Erythroblast (primary cell): Measurements from ENCODE around the gene KIAA0825.

Experiments used
- DNase-seq, 2 experiments: peaks; one replicate each; lab custom pipeline; 2025; lab: John Stamatoyannopoulos, UW
- GATA1 ChIP-seq: IDR thresholded peaks from 2 replicates; pipeline ENCODE4 v1.6.1; 2011; ENCODE audit warnings: low read depth, mild to moderate bottlenecking, control low read depth, low read length, moderate library complexity
- POLR2A ChIP-seq: IDR thresholded peaks from 2 replicates; pipeline ENCODE4 v1.6.1; 2011; ENCODE audit warnings: mild to moderate bottlenecking, low read length

KIAA0825 gene

GRCh38 chr5:94432499-94432898 is 185.9 kb downstream of the KIAA0825 start:
- no peak for DNase-seq
- TF ChIP-seq POLR2A = no peak
- no peak for TF ChIP-seq GATA1

- no peak for DNase-seq
- TF ChIP-seq POLR2A (no peak), GATA1 (no peak)
These were observed 186.7 kb downstream of the KIAA0825 start for GRCh38 chr5:94431696-94432095.

GRCh38 chr5:94429566-94429965 is 188.8 kb downstream of the KIAA0825 start:
- DNase-seq = no peak
- no peak for TF ChIP-seq POLR2A
- TF ChIP-seq GATA1 = no peak

GRCh38 chr5:94425396-94425795 is 193.0 kb downstream of the KIAA0825 start:
- DNase-seq = no peak
- TF ChIP-seq POLR2A = no peak
- TF ChIP-seq GATA1 = no peak

- TF ChIP-seq GATA1 (no peak), POLR2A (no peak)
- DNase-seq = no peak
These were observed 195.0 kb downstream of the KIAA0825 start for GRCh38 chr5:94423411-94423810.

- no peak for DNase-seq
- TF ChIP-seq POLR2A (no peak), GATA1 (no peak)
These were observed 195.6 kb downstream of the KIAA0825 start for GRCh38 chr5:94422812-94423211.

GRCh38 chr5:94420885-94421284 is 197.5 kb downstream of the KIAA0825 start:
- TF ChIP-seq GATA1 = no peak
- no peak for TF ChIP-seq POLR2A
- DNase-seq = no peak

GRCh38 chr5:94415798-94416197 is 202.6 kb downstream of the KIAA0825 start:
- TF ChIP-seq POLR2A = no peak
- no peak for TF ChIP-seq GATA1
- DNase-seq = no peak

GRCh38 chr5:94409440-94409839 is 209.0 kb downstream of the KIAA0825 start:
- TF ChIP-seq GATA1 (no peak), POLR2A (no peak)
- no peak for DNase-seq

GRCh38 chr5:94407023-94407422 is 211.4 kb downstream of the KIAA0825 start:
- TF ChIP-seq POLR2A = no peak
- TF ChIP-seq GATA1 = no peak
- DNase-seq = no peak

- TF ChIP-seq GATA1 (no peak), POLR2A (no peak)
- DNase-seq = no peak
These were observed 214.9 kb downstream of the KIAA0825 start for GRCh38 chr5:94403483-94403882.

- DNase-seq = no peak
- TF ChIP-seq POLR2A = no peak
- no peak for TF ChIP-seq GATA1
These were observed 216.3 kb downstream of the KIAA0825 start for GRCh38 chr5:94402096-94402495.

GRCh38 chr5:94397508-94397907 is 220.9 kb downstream of the KIAA0825 start:
- DNase-seq = no peak
- no peak for TF ChIP-seq GATA1
- TF ChIP-seq POLR2A = no peak

- DNase-seq = no peak
These were observed 221.7 kb downstream of the KIAA0825 start for GRCh38 chr5:94396687-94397086.

GRCh38 chr5:94395468-94395867 is 222.9 kb downstream of the KIAA0825 start:
- no peak for TF ChIP-seq GATA1
- no peak for TF ChIP-seq POLR2A
- DNase-seq = no peak

More at GRCh38 chr5:94396687-94397086, 221.7 kb downstream of the KIAA0825 start:
- TF ChIP-seq GATA1 = no peak
- TF ChIP-seq POLR2A = no peak

GRCh38 chr5:94391996-94392395 is 226.4 kb downstream of the KIAA0825 start:
- DNase-seq = no peak

GRCh38 chr5:94389515-94389899 is 228.9 kb downstream of the KIAA0825 start:
- no peak for DNase-seq
- TF ChIP-seq POLR2A = no peak
- TF ChIP-seq GATA1 = no peak

More at GRCh38 chr5:94391996-94392395, 226.4 kb downstream of the KIAA0825 start:
- no peak for TF ChIP-seq GATA1
- TF ChIP-seq POLR2A = no peak
